ENCODE results near the gene VSIG10L.

DNA sequence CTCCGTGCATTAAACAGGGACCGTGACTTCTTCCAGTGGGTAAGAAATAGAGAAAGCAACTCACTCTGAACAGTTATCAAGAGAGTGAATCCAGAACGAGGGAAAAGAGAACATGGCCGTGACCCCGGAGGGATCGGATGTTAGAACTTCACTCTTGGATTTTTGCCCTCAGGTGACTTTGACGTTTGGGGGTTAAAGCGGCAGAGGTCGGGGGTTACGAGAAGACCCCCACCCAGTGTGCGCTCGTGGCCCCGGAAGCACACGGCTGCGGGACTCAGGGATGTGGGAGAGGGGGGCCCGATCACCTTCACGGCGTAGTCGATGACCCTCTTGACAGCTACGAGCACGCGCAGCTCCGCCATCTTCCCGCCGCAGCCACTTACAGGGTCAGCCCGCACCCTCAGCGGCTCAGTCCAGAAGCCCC is 24.0 kb upstream of the VSIG10L start, which contains the start of gene ETFB:
- TF ChIP-seq MXD4 (CRISPR knock-in tag; IDR thresholded peaks at IDR 0.05; ENCODE audit: borderline replicate concordance) = no peak
- TF ChIP-seq ZNF423 (CRISPR knock-in tag; IDR thresholded peaks at IDR 0.05) = no peak
- TF ChIP-seq, protein P1, sequence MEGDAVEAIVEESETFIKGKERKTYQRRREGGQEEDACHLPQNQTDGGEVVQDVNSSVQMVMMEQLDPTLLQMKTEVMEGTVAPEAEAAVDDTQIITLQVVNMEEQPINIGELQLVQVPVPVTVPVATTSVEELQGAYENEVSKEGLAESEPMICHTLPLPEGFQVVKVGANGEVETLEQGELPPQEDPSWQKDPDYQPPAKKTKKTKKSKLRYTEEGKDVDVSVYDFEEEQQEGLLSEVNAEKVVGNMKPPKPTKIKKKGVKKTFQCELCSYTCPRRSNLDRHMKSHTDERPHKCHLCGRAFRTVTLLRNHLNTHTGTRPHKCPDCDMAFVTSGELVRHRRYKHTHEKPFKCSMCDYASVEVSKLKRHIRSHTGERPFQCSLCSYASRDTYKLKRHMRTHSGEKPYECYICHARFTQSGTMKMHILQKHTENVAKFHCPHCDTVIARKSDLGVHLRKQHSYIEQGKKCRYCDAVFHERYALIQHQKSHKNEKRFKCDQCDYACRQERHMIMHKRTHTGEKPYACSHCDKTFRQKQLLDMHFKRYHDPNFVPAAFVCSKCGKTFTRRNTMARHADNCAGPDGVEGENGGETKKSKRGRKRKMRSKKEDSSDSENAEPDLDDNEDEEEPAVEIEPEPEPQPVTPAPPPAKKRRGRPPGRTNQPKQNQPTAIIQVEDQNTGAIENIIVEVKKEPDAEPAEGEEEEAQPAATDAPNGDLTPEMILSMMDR (IDR thresholded peaks at IDR 0.05) = no peak
- TF ChIP-seq, protein P2, sequence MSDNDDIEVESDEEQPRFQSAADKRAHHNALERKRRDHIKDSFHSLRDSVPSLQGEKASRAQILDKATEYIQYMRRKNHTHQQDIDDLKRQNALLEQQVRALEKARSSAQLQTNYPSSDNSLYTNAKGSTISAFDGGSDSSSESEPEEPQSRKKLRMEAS (CRISPR knock-in tag; IDR thresholded peaks at IDR 0.05) = peak; percentile 70

All from WTC11 (cell line).